GM18861 (cell line): ENCODE measurements around the gene BAIAP2L2.
A peak's percentile ranks its signal among the peaks of the same experiment; 100 is the strongest.

Experiments used
- ATAC-seq: cut with Tn5 transposase; IDR thresholded peaks from one replicate; pipeline ENCODE4 v1.9.1; 2021; ENCODE audit not compliant: unreplicated experiment

The BAIAP2L2 gene

GRCh38 chr22:38069372-38070249, 40.9 kb downstream of the BAIAP2L2 start:
- ATAC-seq, result no peak

GRCh38 chr22:38068641-38069371, 41.7 kb downstream of the BAIAP2L2 start:
- no peak for ATAC-seq

GRCh38 chr22:38067761-38068360, 42.6 kb downstream of the BAIAP2L2 start:
- ATAC-seq, result no peak

GRCh38 chr22:38067028-38067415, 43.5 kb downstream of the BAIAP2L2 start:
- ATAC-seq, result no peak

GRCh38 chr22:38066381-38067027, 44.0 kb downstream of the BAIAP2L2 start:
- no peak for ATAC-seq

GRCh38 chr22:38065539-38065938, 44.9 kb downstream of the BAIAP2L2 start:
- no peak for ATAC-seq

GRCh38 chr22:38062791-38063190, 47.7 kb downstream of the BAIAP2L2 start:
- no peak for ATAC-seq

- no peak for ATAC-seq
Measured at GRCh38 chr22:38056969-38057891, 53.3 kb downstream of the BAIAP2L2 start, which contains the start of gene PICK1. TSS of gene PICK1 (plus strand) at chr22:38057404. CDS start at chr22:38057810, 406 bp downstream.

GRCh38 chr22:38051900-38052862, 58.3 kb downstream of the BAIAP2L2 start:
- ATAC-seq, result peak; percentile 56

GRCh38 chr22:38051261-38051660, 59.2 kb downstream of the BAIAP2L2 start:
- no peak for ATAC-seq

- ATAC-seq, result no peak
Measured at GRCh38 chr22:38050720-38051119, 59.8 kb downstream of the BAIAP2L2 start.

- ATAC-seq, result no peak
Measured at GRCh38 chr22:38049812-38050619, 60.5 kb downstream of the BAIAP2L2 start.

GRCh38 chr22:38046070-38046748, 64.3 kb downstream of the BAIAP2L2 start:
- no peak for ATAC-seq

GRCh38 chr22:38043151-38044039, 67.1 kb downstream of the BAIAP2L2 start:
- no peak for ATAC-seq

- ATAC-seq, result no peak
Measured at GRCh38 chr22:38042488-38042790, 68.0 kb downstream of the BAIAP2L2 start.

GRCh38 chr22:38041760-38042487, 68.6 kb downstream of the BAIAP2L2 start:
- ATAC-seq, result no peak
